GM12878 (cell line): ENCODE measurements around the gene CDK13. TPM values are rescaled to one million over a fixed set of nuclear protein-coding genes. Genes with fewer than 3 reads are reported as not detected.

Source experiments
- ATAC-seq: fragments of 200-7000 bp; cut with Tn5 transposase; 3 replicates; pipeline ENCODE4 v1.9.1; 2020; ENCODE audit warnings: mild to moderate bottlenecking, moderate library complexity
- BruUV-seq: library from RNA; stranded (reverse); fragments of 400-500 nt; replicated peaks from 2 replicates; lab custom pipeline; 2021; lab: Mats Ljungman, UMichigan
- CTCF ChIA-PET: fragments of 300-600 bp; sonication (Branson Sonifier 250); formaldehyde crosslinking; extraction: SDS; loops from one replicate; lab custom pipeline; 2021; ENCODE audit warnings: inconsistent platforms; lab: Yijun Ruan, JAX
- POLR2A ChIA-PET: fragments of 350-600 bp; formaldehyde crosslinking; extraction: SDS; loops from one replicate; lab custom pipeline; 2021; ENCODE audit warnings: inconsistent platforms; lab: Charles Lee
- RAD21 ChIA-PET: fragments of 300-600 bp; sonication (Branson Sonifier 250); formaldehyde crosslinking; loops from one replicate; lab custom pipeline; 2023; ENCODE audit warnings: antibody characterized with exemption; ENCODE audit not compliant: unreplicated experiment; lab: Charles Lee
- SMC1A ChIA-PET: fragments of 300-600 bp; sonication (Branson Sonifier 250); formaldehyde crosslinking; loops from one replicate; lab custom pipeline; 2023; ENCODE audit not compliant: unreplicated experiment, uncharacterized antibody; lab: Charles Lee
- DNase-seq: peaks from one replicate; pipeline ENCODE4 v3.0.0-alpha.2; 2011; ENCODE audit warnings: low read depth, low spot score
- FAIRE-seq: peaks from 3 replicates; lab custom pipeline; 2011; peaks lifted over from hg19 to GRCh38; lab: Jason Lieb, UNC
- H2AFZ ChIP-seq: 2 replicates; pipeline ENCODE4 v1.6.0; 2011; ENCODE audit warnings: low read depth, low read length, control low read depth; ENCODE audit not compliant: control insufficient read depth
- H3K27ac ChIP-seq: 2 replicates; pipeline ENCODE4 v1.5.1; 2011; ENCODE audit warnings: control low read depth; ENCODE audit not compliant: control insufficient read depth, insufficient read depth
- H3K27me3 ChIP-seq, 2 experiments: replicated peaks in 1 of 2; 2 replicates each; pipeline versions ENCODE4 v1.6.0 to v1.6.1; 2011; ENCODE audit warnings: low read length in 1 of 2; ENCODE audit not compliant: control insufficient read depth in 2 of 2, insufficient read depth in 2 of 2
- H3K36me3 ChIP-seq, 2 experiments: 2 replicates each; pipeline ENCODE4 v1.5.1; 2011; ENCODE audit warnings: low read length in 1 of 2; ENCODE audit not compliant: control insufficient read depth in 2 of 2, insufficient read depth in 2 of 2
- H3K4me1 ChIP-seq: 2 replicates; pipeline ENCODE4 v1.6.1; 2011; ENCODE audit warnings: mild to moderate bottlenecking, low read length, moderate library complexity, mixed read lengths; ENCODE audit not compliant: control insufficient read depth, insufficient read depth
- H3K4me2 ChIP-seq: 2 replicates; pipeline ENCODE4 v1.6.0; 2011; ENCODE audit warnings: control low read depth; ENCODE audit not compliant: control insufficient read depth, insufficient read depth
- H3K4me3 ChIP-seq: fragments of 200-600 bp; sonication (generic); 2 replicates; pipeline ENCODE4 v1.5.1; 2016
- H3K79me2 ChIP-seq: 2 replicates; pipeline ENCODE4 v1.6.0; 2011; ENCODE audit warnings: low read length; ENCODE audit not compliant: control insufficient read depth, insufficient read depth
- H3K9ac ChIP-seq: 2 replicates; pipeline ENCODE4 v1.8.0; 2011; ENCODE audit warnings: low read length, control low read depth, mixed read lengths; ENCODE audit not compliant: control insufficient read depth, insufficient read depth
- H3K9me3 ChIP-seq: replicated peaks from 3 replicates; pipeline ENCODE4 v1.5.1; 2011; ENCODE audit warnings: mild to moderate bottlenecking, low read length; ENCODE audit not compliant: control insufficient read depth, insufficient read depth
- H4K20me1 ChIP-seq: 2 replicates; pipeline ENCODE4 v1.6.0; 2011; ENCODE audit not compliant: control insufficient read depth, insufficient read depth
- ATF7 ChIP-seq: fragments of 450-650 bp; IDR thresholded peaks from 2 replicates; pipeline ENCODE4 v1.6.1; 2016; ENCODE audit warnings: low read depth, mild to moderate bottlenecking
- CBX3 ChIP-seq: fragments of 200-600 bp; sonication (generic); IDR thresholded peaks from 2 replicates; pipeline ENCODE4 v1.6.1; 2016; ENCODE audit warnings: low read depth, borderline replicate concordance
- CREB1 ChIP-seq: IDR thresholded peaks from 2 replicates; pipeline ENCODE4 v1.6.1; 2012; ENCODE audit warnings: low read depth, mild to moderate bottlenecking, inconsistent platforms
- ETV6 ChIP-seq, 2 experiments: fragments of 450-650 bp in 1 of 2; IDR thresholded peaks in 1 of 2; conservative IDR thresholded peaks in 1 of 2; 2 replicates each; pipeline ENCODE4 v1.6.1; 2014; ENCODE audit warnings: antibody characterized with exemption in 1 of 2, borderline replicate concordance in 1 of 2, low read depth in 1 of 2, mild to moderate bottlenecking in 1 of 2, moderate library complexity in 1 of 2
- NR2C1 ChIP-seq: fragments of 450-650 bp; IDR thresholded peaks from 2 replicates; pipeline ENCODE4 v1.6.1; 2017; ENCODE audit warnings: antibody characterized with exemption, mild to moderate bottlenecking, moderate library complexity
- PAX5 ChIP-seq: IDR thresholded peaks from 2 replicates; pipeline ENCODE4 v1.6.1; 2011; ENCODE audit warnings: low read depth, low read length, borderline replicate concordance
- POLR2AphosphoS2 ChIP-seq: IDR thresholded peaks from 2 replicates; pipeline ENCODE4 v1.6.1; 2011; ENCODE audit warnings: low read depth, mild to moderate bottlenecking, low read length, improper control_type of control experiment, moderate library complexity
- RELA ChIP-seq: fragments of 450-650 bp; IDR thresholded peaks from 2 replicates; pipeline ENCODE4 v1.8.0; 2014; ENCODE audit warnings: borderline replicate concordance; ENCODE audit not compliant: partially characterized antibody
- RELB ChIP-seq: fragments of 450-650 bp; IDR thresholded peaks from 2 replicates; pipeline ENCODE4 v1.6.1; 2017; ENCODE audit warnings: low read depth, mild to moderate bottlenecking, moderate library complexity
- SMARCA5 ChIP-seq: fragments of 450-650 bp; IDR thresholded peaks from 2 replicates; pipeline ENCODE4 v1.6.1; 2017; ENCODE audit warnings: mild to moderate bottlenecking
- ZNF24 ChIP-seq: fragments of 450-650 bp; IDR thresholded peaks from 2 replicates; pipeline ENCODE4 v1.6.1; 2017; ENCODE audit warnings: antibody characterized with exemption, mild to moderate bottlenecking
- ZNF592 ChIP-seq: fragments of 450-650 bp; IDR thresholded peaks from 2 replicates; pipeline ENCODE4 v1.6.1; 2017; ENCODE audit warnings: mild to moderate bottlenecking, moderate library complexity
- WGBS: methylation state at CpG from one replicate; pipeline ENCODE4 v1.1.6; 2016; ENCODE audit warnings: low lambda C conversion rate; ENCODE audit not compliant: insufficient replicate concordance, insufficient coverage; ENCODE audit errors: missing lambda C conversion rate; 5-methylcytosine and 5-hydroxymethylcytosine counted together
- in situ Hi-C: fragments of 300-500 bp; cut with MboI; formaldehyde crosslinking; loops from 9 replicates; pipeline ENCODE4 v1.14.3; 2018; ENCODE audit warnings: mixed read lengths
- intact Hi-C: fragments of 100-400 bp; cut with micrococcal nuclease; formaldehyde crosslinking; loops from one replicate; pipeline ENCODE4 v1.14.2; 2022; ENCODE audit not compliant: unreplicated experiment
- polyA plus RNA-seq, 11 experiments: library from polyadenylated mRNA; depleted of rRNA in 4 of 11; unstranded in 6 of 11; stranded (reverse) in 5 of 11; fragments of >200 nt; fragmentation: Nextera tagmentation in 4 of 11; fragmentation: Illumina TruSeq in 1 of 11; extraction: Ambion mirVana in 4 of 11; extraction: Trizol in 1 of 11; gene quantifications; 1 replicate in 1 of 11; 2 replicates in 10 of 11; pipeline versions ENCODE4 v1.2.1 to v1.2.3, GENCODE V29; 2011 to 2016; ENCODE audit warnings: inconsistent platforms in 2 of 11, missing spikeins in 2 of 11, low read depth in 1 of 11
- total RNA-seq, 4 experiments: library from RNA; depleted of rRNA in 3 of 4; stranded (reverse); fragments of >200 nt in 3 of 4; fragmentation: Illumina TruSeq in 1 of 4; extraction: Trizol in 1 of 4; gene quantifications; 2 replicates each; pipeline versions ENCODE4 v1.2.1 to v1.2.3, GENCODE V29; 2013 to 2021

CDK13 gene
- total and polyA plus RNA-seq, 10 of the 15 experiments (the other 5 are each of a cell fraction or from before 2014, with no cell fraction given): 10.8 to 44.4 (median 28.0) TPM

- in situ Hi-C loops: no loop called here
- DNase-seq: no peak
- peaks cover 61% of the 10 kb centered on the region for H3K79me2 ChIP-seq
- H3K4me2 ChIP-seq: peak overlapping the region; percentile 70; the same call in 1 of the 2 replicates
- H3K27ac ChIP-seq: peak overlapping the region; percentile 98
- peak overlapping the region; percentile 69 for H2AFZ ChIP-seq
- peak overlapping the region; percentile 93 for H3K4me3 ChIP-seq
- no peaks in the 10 kb centered on the region; the same call in none of the 2 replicates for H4K20me1 ChIP-seq
- RAD21 ChIA-PET: interaction anchor here (1.1 to 4.1 kb wide), 2 partner anchors 55 to 100 kb away, joined by 3 to 23 read pairs; no protein-coding TSS in a partner anchor
- H3K36me3 ChIP-seq: 0 out of 4 replicates have a peak, but pooled peaks cover 0 to 6% of the 10 kb centered on the region in 2 experiments
- intact Hi-C loops: loop anchor here (5.0 to 10.0 kb wide), 4 partner anchors 368 to 1757 kb away; no protein-coding TSS in a partner anchor
- H3K27me3 ChIP-seq: no peaks in the 10 kb centered on the region
- WGBS: under 1% methylated on average over 60 of the region's 93 CpGs
- H3K4me1 ChIP-seq: peaks cover 9% of the 10 kb centered on the region; the same call in 1 of the 2 replicates
- BruUV-seq: no TSS peak
- CTCF ChIA-PET: interaction anchor here (1.2 to 1.7 kb wide), 2 partner anchors 54 to 1754 kb away, joined by 3 to 6 read pairs; no protein-coding TSS in a partner anchor
- H3K9ac ChIP-seq: peak overlapping the region; percentile 95
- no peak for FAIRE-seq
- SMC1A ChIA-PET: interaction anchor here (1.3 to 2.4 kb wide), 4 partner anchors 23 to 654 kb away, joined by 3 to 11 read pairs (median 4); no protein-coding TSS in a partner anchor
- POLR2A ChIA-PET: interaction anchor here (0.6 kb wide), 2 partner anchors 36 to 1528 kb away, joined by 3 to 4 read pairs; no protein-coding TSS in a partner anchor
- H3K9me3 ChIP-seq: no peaks in the 10 kb centered on the region
- ATAC-seq: peak; percentile 1; the same call in 2 of the 3 replicates
- TF ChIP-seq RELA (no peak), ZNF24 (peak; percentile 17; the same call in 1 of the 2 replicates), SMARCA5 (no peak), ZNF592 (no peak), RELB (peak; percentile 46; the same call in 1 of the 2 replicates), POLR2AphosphoS2 (no peak), NR2C1 (no peak), ATF7 (no peak), CREB1 (no peak; the same call in 1 of the 2 replicates), ETV6 (conservative IDR thresholded peaks at IDR 0.05 in 1 of 2, IDR thresholded peaks at IDR 0.05 in 1 of 2; ENCODE audit: borderline replicate concordance in 1 of 2, low read depth in 1 of 2) (peak in 1 of 2 experiments; percentile 0; a peak in 1 of 4 replicates), CBX3 (no peak), PAX5 (no peak)
Measured at GRCh38 chr7:39950473-39951225, 593 bp downstream of the CDK13 start.
